ENCODE measurements around the gene BHLHA9.

GRCh38 chr17:1234455-1234854, 35.8 kb upstream of the BHLHA9 start:
- TF ChIP-seq CTCF (IDR thresholded peaks at IDR 0.05) (no peak), POLR2A (IDR thresholded peaks at IDR 0.05) (no peak)

Data from right lobe of liver (tissue), 4 donors.